K562 (cell line): ENCODE data around the gene MCM5. TPM values are rescaled to one million over a fixed set of nuclear protein-coding genes. Genes with fewer than 3 reads are reported as not detected.
A peak's percentile ranks its signal among the peaks of the same experiment; 100 is the strongest.

Source experiments
- BCL6 ChIP-seq: fragments of 250-450 bp; sonication (Bioruptor Pico); IDR thresholded peaks from 2 replicates; pipeline ENCODE4 v1.4.0; 2020
- CEBPG ChIP-seq, 3 experiments: fragments of 200-800 bp in 1 of 3; sonication (Bioruptor generic) in 1 of 3; sonication (generic) in 1 of 3; formaldehyde crosslinking in 1 of 3; IDR thresholded peaks in 2 of 3; conservative IDR thresholded peaks in 1 of 3; 2 replicates each; pipeline versions ENCODE4 v1.6.1 to v1.8.0; 2016 to 2022; ENCODE audit warnings: missing compliant biosample characterization in 2 of 3, missing genetic modification characterization in 2 of 3, mild to moderate bottlenecking in 1 of 3, missing genetic modification reagents in 1 of 3
- ESRRB ChIP-seq: fragments of 250-450 bp; sonication (Bioruptor Pico); IDR thresholded peaks from 2 replicates; pipeline ENCODE4 v1.5.0; 2020; ENCODE audit warnings: mild to moderate bottlenecking, moderate library complexity, borderline replicate concordance
- JUNB ChIP-seq: fragments of 450-650 bp; formaldehyde crosslinking; conservative IDR thresholded peaks from 2 replicates; pipeline ENCODE4 v1.4.0; 2020; ENCODE audit warnings: mild to moderate bottlenecking
- POLR2G ChIP-seq: fragments of 200-400 bp; formaldehyde crosslinking; IDR thresholded peaks from 2 replicates; pipeline ENCODE4 v1.6.1; 2017; ENCODE audit warnings: low read depth, mild to moderate bottlenecking, antibody characterized with exemption, low read length, moderate library complexity
- PTRF ChIP-seq: fragments of 450-650 bp; IDR thresholded peaks from 2 replicates; pipeline ENCODE4 v1.6.1; 2016; ENCODE audit warnings: mild to moderate bottlenecking, missing genetic modification characterization, missing compliant biosample characterization
- SLC30A9 ChIP-seq: fragments of 250-450 bp; sonication (Bioruptor Pico); IDR thresholded peaks from 2 replicates; pipeline ENCODE4 v1.8.0; 2022; ENCODE audit warnings: mild to moderate bottlenecking, moderate library complexity
- ZNF274 ChIP-seq: IDR thresholded peaks from 2 replicates; pipeline ENCODE4 v1.6.1; 2011; ENCODE audit warnings: low read depth, mild to moderate bottlenecking, low read length, moderate library complexity, borderline replicate concordance
- ZNF445 ChIP-seq: fragments of 250-450 bp; sonication (Bioruptor Pico); IDR thresholded peaks from 2 replicates; pipeline ENCODE4 v1.4.0; 2020; ENCODE audit warnings: low read depth, mild to moderate bottlenecking, moderate library complexity
- polyA plus RNA-seq, 8 experiments: library from polyadenylated mRNA; depleted of rRNA in 4 of 8; stranded (reverse) in 5 of 8; unstranded in 3 of 8; fragments of >200 nt; fragmentation: Nextera tagmentation in 2 of 8; fragmentation: Illumina TruSeq in 1 of 8; extraction: Ambion mirVana in 2 of 8; extraction: Trizol in 1 of 8; gene quantifications; 2 replicates each; pipeline versions ENCODE4 v1.2.1 to v1.2.3, GENCODE V29; 2011 to 2014; ENCODE audit warnings: inconsistent platforms in 1 of 8, missing spikeins in 1 of 8
- total RNA-seq, 7 experiments: library from RNA; depleted of rRNA in 6 of 7; stranded (reverse); fragments of >200 nt in 6 of 7; fragmentation: Illumina TruSeq in 2 of 7; extraction: Trizol in 2 of 7; gene quantifications; 2 replicates each; pipeline versions ENCODE4 v1.2.1 to v1.2.3, GENCODE V29; 2011 to 2021; ENCODE audit warnings: low replicate concordance in 1 of 7
- TF ChIP-seq, protein P1 (sequence below), 2 experiments: fragments of 450-650 bp in 1 of 2; sonication (generic) in 1 of 2; formaldehyde crosslinking in 1 of 2; IDR thresholded peaks; 2 replicates each; pipeline versions ENCODE4 v1.7.1 to v1.9.0; 2016 to 2022; ENCODE audit warnings: inconsistent platforms in 1 of 2, mild to moderate bottlenecking in 1 of 2, missing genetic modification reagents in 1 of 2
- TF ChIP-seq, protein P2 (sequence below): fragments of 450-650 bp; formaldehyde crosslinking; IDR thresholded peaks from 2 replicates; pipeline ENCODE4 v1.4.0; 2020; ENCODE audit warnings: mild to moderate bottlenecking, moderate library complexity

The MCM5 gene
- total and polyA plus RNA-seq, 9 of the 15 experiments (the other 6 are each of a cell fraction or from before 2014, with no cell fraction given), result 5.6 to 180 (median 66.1) TPM

DNA sequence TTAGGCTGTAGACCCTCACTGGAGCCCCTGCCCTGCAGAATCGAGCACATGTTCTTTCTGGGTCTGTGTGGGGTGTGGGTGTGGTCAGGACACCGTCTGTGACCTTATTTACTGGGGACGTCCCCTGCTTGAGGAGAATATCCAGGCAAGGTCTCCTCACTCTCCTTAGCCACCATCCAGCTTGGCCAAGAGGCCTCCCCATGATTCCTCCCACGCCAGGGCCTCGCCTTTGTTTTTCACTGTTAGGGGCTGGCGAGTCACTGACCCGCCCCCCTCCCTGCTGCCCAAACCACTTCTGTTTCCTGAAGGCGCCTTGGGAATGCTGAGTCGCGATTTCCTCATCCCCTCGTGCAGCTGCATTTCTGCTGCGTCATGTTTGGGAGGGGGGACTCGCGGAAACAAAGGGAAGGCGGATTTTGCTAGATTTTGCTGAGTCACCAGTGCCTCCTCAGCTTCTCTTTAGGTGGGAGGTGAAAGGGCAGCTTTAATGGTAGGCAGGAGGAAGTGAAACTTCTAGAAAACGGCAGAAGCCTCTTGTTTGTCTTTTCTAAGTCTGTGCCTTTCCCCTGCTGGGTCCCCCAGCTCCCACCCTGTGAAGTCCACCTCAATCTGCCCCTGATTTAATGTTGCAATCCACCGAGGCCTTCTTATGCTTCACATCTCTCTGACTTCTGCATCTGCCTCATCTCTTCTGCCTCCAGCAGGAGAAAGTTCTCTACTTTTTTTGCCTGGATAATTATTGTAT is 23.0 kb upstream of the MCM5 start (continued):
- TF ChIP-seq CEBPG (CRISPR knock-in tag; IDR thresholded peaks at IDR 0.05), result peak; percentile 56
- peak; percentile 55 to 86 for TF ChIP-seq CEBPG (tag; conservative IDR thresholded peaks at IDR 0.05 in 1 of 2, IDR thresholded peaks at IDR 0.05 in 1 of 2)
- TF ChIP-seq, protein P1, sequence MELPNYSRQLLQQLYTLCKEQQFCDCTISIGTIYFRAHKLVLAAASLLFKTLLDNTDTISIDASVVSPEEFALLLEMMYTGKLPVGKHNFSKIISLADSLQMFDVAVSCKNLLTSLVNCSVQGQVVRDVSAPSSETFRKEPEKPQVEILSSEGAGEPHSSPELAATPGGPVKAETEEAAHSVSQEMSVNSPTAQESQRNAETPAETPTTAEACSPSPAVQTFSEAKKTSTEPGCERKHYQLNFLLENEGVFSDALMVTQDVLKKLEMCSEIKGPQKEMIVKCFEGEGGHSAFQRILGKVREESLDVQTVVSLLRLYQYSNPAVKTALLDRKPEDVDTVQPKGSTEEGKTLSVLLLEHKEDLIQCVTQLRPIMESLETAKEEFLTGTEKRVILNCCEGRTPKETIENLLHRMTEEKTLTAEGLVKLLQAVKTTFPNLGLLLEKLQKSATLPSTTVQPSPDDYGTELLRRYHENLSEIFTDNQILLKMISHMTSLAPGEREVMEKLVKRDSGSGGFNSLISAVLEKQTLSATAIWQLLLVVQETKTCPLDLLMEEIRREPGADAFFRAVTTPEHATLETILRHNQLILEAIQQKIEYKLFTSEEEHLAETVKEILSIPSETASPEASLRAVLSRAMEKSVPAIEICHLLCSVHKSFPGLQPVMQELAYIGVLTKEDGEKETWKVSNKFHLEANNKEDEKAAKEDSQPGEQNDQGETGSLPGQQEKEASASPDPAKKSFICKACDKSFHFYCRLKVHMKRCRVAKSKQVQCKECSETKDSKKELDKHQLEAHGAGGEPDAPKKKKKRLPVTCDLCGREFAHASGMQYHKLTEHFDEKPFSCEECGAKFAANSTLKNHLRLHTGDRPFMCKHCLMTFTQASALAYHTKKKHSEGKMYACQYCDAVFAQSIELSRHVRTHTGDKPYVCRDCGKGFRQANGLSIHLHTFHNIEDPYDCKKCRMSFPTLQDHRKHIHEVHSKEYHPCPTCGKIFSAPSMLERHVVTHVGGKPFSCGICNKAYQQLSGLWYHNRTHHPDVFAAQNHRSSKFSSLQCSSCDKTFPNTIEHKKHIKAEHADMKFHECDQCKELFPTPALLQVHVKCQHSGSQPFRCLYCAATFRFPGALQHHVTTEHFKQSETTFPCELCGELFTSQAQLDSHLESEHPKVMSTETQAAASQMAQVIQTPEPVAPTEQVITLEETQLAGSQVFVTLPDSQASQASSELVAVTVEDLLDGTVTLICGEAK (IDR thresholded peaks at IDR 0.05), result no peak
- TF ChIP-seq, protein P1 (CRISPR knock-in tag; IDR thresholded peaks at IDR 0.05), result no peak
- TF ChIP-seq ZNF274, result no peak
- TF ChIP-seq JUNB (CRISPR knock-in tag), result no peak
- TF ChIP-seq BCL6 (CRISPR knock-in tag), result no peak
- TF ChIP-seq POLR2G, result peak; percentile 56
- TF ChIP-seq, protein P2, sequence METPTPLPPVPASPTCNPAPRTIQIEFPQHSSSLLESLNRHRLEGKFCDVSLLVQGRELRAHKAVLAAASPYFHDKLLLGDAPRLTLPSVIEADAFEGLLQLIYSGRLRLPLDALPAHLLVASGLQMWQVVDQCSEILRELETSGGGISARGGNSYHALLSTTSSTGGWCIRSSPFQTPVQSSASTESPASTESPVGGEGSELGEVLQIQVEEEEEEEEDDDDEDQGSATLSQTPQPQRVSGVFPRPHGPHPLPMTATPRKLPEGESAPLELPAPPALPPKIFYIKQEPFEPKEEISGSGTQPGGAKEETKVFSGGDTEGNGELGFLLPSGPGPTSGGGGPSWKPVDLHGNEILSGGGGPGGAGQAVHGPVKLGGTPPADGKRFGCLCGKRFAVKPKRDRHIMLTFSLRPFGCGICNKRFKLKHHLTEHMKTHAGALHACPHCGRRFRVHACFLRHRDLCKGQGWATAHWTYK, result peak; percentile 51; the same call in 1 of the 2 replicates
- TF ChIP-seq SLC30A9 (CRISPR knock-in tag), result no peak
- no peak for TF ChIP-seq PTRF (tag)
- TF ChIP-seq ESRRB, result no peak
- no peak for TF ChIP-seq ZNF445
